Suprapubic skin (tissue), 4 donors: ENCODE measurements around the gene MS4A6A. TPM values are rescaled to one million over a fixed set of nuclear protein-coding genes. Genes with fewer than 3 reads are reported as not detected.
"Not testable (repeated sequence)": the region's sequence is repeated elsewhere in the genome, so short reads cannot be mapped to it uniquely, and the experiment has no call there.

Experiments
- DNase-seq, 2 donors: peaks; one replicate each; pipeline ENCODE4 v3.0.0-alpha.2; 2019; ENCODE audit warnings: low spot score in 2 of 2
- H3K27ac ChIP-seq: fragments of 200-600 bp; sonication (generic); one replicate; pipeline ENCODE4 v1.5.1; 2019
- H3K27me3 ChIP-seq: fragments of 200-600 bp; sonication (generic); one replicate; pipeline ENCODE4 v1.5.1; 2019
- H3K36me3 ChIP-seq: fragments of 200-600 bp; sonication (generic); one replicate; pipeline ENCODE4 v1.5.1; 2019
- H3K4me1 ChIP-seq: fragments of 200-600 bp; sonication (generic); one replicate; pipeline ENCODE4 v1.5.1; 2019
- H3K4me3 ChIP-seq: fragments of 200-600 bp; sonication (generic); one replicate; pipeline ENCODE4 v1.5.1; 2019; ENCODE audit warnings: mild to moderate bottlenecking
- H3K9me3 ChIP-seq: fragments of 200-600 bp; sonication (generic); one replicate; pipeline ENCODE4 v1.5.1; 2019
- EP300 ChIP-seq: sonication (generic); formaldehyde crosslinking; IDR thresholded peaks from one replicate; pipeline ENCODE4 v1.6.1; 2017; ENCODE audit warnings: antibody characterized with exemption
- POLR2A ChIP-seq, 2 donors: fragments of 450-650 bp; IDR thresholded peaks; one replicate each; pipeline ENCODE4 v1.6.1; 2017; ENCODE audit warnings: antibody characterized with exemption in 2 of 2, mild to moderate bottlenecking in 2 of 2, moderate library complexity in 2 of 2
- POLR2AphosphoS5 ChIP-seq, 3 donors: sonication (generic); formaldehyde crosslinking; IDR thresholded peaks; one replicate each; pipeline ENCODE4 v1.6.1; 2017; ENCODE audit warnings: antibody characterized with exemption in 3 of 3
- WGBS: methylation state at CpG from one replicate; pipeline ENCODE4 v1.1.5; 2018; 5-methylcytosine and 5-hydroxymethylcytosine counted together
- total RNA-seq, 4 donors: library from RNA; depleted of rRNA; stranded (reverse); fragments of >200 nt; gene quantifications; one replicate each; pipeline ENCODE4 v1.1.0, GENCODE V29; 2016
- TF ChIP-seq, protein P1 (sequence below), 2 donors: fragments of 200-600 bp in 1 of 2; fragments of 450-650 bp in 1 of 2; sonication (generic) in 1 of 2; IDR thresholded peaks; one replicate each; pipeline ENCODE4 v1.5.1; 2016 to 2019; ENCODE audit warnings: antibody characterized with exemption in 2 of 2, mild to moderate bottlenecking in 1 of 2, moderate library complexity in 1 of 2

The MS4A6A gene
- total RNA-seq, 4 donors from 2014 or later, result 6.9 to 13.4 (median 9.2) TPM

DNA sequence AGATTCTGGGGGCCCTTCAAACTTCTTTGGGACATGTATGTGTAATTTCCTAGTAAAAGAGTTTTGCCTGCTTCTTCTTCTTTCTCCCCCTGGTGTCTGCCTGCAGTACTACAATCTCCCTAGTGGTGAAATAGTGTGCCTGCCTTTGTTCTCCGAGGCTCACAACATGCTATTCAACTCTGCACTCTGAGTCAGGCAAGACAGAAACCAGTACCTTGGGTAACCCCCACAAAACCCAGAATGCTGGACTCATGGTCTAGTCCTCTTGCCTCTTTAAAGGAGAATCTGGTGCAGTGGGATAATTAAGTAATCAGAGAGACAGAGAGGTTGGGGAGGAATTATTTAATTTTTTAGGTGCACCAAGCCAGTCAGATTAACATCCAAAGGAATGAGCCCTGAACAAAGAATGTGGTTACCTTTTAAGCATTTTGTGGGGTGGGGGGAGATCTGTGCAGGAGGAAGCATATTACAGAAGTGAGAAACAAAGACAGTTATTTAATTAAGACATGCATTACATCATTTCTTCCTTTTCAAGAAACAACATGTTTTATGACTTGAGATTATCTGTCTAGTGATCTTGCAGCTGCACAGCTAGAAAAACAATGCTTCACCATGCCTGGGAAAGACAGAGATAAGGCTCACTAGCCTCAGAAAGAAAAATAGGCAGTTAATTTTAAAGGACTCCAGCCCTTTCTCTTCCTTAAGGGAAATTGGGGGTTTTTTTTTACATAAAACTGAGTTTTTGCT, 11.0 kb upstream of the MS4A6A start:
- no peak overlapping the region for H3K4me3 ChIP-seq
- no peak for DNase-seq
- TF ChIP-seq POLR2A (IDR thresholded peaks at IDR 0.05) (no peak), EP300 (no peak), POLR2AphosphoS5 (IDR thresholded peaks at IDR 0.05) (no peak)
- TF ChIP-seq, protein P1, sequence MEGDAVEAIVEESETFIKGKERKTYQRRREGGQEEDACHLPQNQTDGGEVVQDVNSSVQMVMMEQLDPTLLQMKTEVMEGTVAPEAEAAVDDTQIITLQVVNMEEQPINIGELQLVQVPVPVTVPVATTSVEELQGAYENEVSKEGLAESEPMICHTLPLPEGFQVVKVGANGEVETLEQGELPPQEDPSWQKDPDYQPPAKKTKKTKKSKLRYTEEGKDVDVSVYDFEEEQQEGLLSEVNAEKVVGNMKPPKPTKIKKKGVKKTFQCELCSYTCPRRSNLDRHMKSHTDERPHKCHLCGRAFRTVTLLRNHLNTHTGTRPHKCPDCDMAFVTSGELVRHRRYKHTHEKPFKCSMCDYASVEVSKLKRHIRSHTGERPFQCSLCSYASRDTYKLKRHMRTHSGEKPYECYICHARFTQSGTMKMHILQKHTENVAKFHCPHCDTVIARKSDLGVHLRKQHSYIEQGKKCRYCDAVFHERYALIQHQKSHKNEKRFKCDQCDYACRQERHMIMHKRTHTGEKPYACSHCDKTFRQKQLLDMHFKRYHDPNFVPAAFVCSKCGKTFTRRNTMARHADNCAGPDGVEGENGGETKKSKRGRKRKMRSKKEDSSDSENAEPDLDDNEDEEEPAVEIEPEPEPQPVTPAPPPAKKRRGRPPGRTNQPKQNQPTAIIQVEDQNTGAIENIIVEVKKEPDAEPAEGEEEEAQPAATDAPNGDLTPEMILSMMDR (IDR thresholded peaks at IDR 0.05), result peak; percentile 41 to 65
- H3K4me1 ChIP-seq, result no peaks in the 10 kb centered on the region
- peak overlapping the region; percentile 0 for H3K27ac ChIP-seq
- H3K27me3 ChIP-seq, result no peaks in the 10 kb centered on the region
- H3K36me3 ChIP-seq, result no peaks in the 10 kb centered on the region
- 17% methylated on average over 1 of the region's 1 CpG for WGBS
- no peaks in the 10 kb centered on the region for H3K9me3 ChIP-seq

DNA sequence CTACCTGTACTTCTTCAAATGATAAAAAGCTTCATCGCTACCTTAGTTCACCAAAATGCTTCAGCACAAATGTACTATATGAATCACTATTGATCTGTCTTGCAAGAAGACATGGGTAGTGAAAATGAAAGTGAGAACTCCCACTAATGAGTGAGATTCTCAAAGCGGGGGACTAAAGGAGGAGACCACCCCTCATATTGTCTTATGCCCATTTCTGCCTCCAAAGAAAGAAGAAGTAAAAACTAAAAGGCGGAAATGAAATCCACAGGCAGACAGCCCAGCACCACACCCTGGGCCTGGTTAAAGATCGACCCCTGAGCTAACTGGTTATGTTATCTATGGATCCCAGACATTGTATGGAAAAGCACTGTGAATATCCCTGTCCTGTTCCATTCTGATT, 9.7 kb upstream of the MS4A6A start:
- not testable (repeated sequence) for H3K4me3 ChIP-seq, H3K27me3 ChIP-seq, H3K4me1 ChIP-seq, H3K36me3 ChIP-seq, DNase-seq, H3K9me3 ChIP-seq, H3K27ac ChIP-seq
- 90% methylated on average over 4 of the region's 4 CpGs for WGBS

DNA sequence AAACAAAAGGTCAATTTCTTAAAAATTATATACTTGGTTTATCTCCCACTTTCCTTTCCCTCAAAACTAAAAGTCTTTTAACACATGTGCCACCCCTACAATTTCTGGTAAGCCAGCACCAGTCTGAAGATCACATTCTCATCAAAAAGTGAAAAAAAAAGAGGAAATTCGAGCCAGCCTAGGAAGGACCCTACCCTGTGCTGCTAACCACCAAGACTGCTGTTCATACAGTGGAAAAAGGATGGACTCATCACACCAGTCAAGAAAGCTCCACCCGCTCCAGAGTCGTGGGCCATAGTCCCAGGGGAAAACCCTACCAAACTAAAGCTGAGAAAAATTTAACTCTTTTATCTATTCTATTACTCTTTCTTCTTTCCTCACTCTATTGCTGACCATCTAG, 5.6 kb upstream of the MS4A6A start:
- H3K27me3 ChIP-seq, H3K27ac ChIP-seq: not testable (repeated sequence)
- WGBS, result 31% methylated on average over 3 of the region's 3 CpGs

DNA sequence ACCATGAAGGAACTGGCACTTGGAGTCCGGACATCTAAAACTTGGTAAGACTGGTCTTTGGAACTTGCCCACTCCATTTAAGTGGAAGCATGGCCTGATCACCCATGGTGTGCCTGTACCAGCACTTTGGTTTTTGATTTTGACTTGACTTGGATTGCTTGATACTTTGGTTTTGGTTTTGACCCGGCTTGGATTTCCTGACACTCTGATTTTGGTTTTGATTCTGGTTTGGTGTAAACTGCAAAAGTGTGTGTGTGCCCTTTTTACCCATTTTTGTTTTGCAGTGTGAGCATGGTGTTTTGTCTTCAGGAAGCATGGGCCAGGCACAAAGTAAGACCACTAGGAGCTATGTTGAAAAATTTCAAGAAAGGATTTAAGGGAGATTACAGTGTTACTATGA, 3.2 kb upstream of the MS4A6A start:
- not testable (repeated sequence) for H3K4me3 ChIP-seq, H3K9me3 ChIP-seq, H3K36me3 ChIP-seq, DNase-seq, H3K4me1 ChIP-seq, H3K27me3 ChIP-seq
- 87% methylated on average over 2 of the region's 2 CpGs for WGBS
- H3K27ac ChIP-seq, result peak overlapping the region; percentile 45

More for the DNA sequence above, 5.6 kb upstream of the MS4A6A start:
- H3K9me3 ChIP-seq, H3K4me1 ChIP-seq, H3K4me3 ChIP-seq, H3K36me3 ChIP-seq, DNase-seq: not testable (repeated sequence)

DNA sequence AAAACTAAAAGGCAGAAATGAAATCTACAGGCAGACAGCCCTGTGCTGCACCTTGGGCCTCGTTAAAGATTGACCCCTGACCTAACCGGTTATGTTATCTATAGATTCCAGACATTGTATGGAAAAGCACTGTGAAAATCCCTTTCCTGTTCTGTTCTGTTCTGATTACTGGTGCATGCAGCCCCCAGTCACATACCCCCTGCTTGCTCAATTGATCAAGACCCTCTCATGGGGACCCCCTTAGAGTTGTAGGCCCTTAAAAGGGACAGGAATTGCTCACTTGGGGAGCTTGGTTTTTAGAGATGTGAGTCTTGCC, 2.6 kb upstream of the MS4A6A start:
- H3K4me1 ChIP-seq, H3K4me3 ChIP-seq, H3K9me3 ChIP-seq, DNase-seq, H3K27me3 ChIP-seq, H3K36me3 ChIP-seq: not testable (repeated sequence)
- 70% methylated on average over 2 of the region's 2 CpGs for WGBS
- peak overlapping the region; percentile 45 for H3K27ac ChIP-seq

DNA sequence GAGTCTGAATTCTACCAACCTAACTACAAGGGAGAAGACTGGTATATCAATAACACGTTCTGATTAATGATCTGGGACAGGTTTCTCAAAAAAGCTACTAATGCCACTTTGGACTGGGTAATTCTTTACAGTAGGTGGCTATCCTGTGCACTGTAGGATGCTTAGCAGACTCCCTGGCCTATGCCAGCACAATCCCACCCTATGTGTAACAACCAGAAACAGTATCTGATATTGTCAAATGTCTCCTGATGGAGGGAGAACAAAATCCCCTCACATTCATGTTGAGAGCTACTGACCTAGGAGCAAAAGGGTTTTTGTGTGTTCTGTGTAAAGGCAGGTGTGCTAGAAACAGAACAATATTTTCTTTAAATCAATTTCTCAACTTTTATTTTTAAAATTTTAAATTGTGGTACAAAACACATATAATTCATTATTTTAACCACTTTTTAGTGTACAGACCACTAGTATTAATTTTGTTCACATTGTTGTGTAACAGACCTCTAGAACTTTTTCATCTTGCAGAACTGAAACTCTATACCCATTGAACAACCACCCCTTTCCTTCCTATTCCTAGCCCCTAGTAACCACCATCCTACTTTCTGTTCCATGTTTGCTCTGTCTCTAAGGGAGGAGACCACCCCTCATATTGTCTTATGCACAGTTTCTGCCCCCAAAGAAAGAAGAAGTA, 2.1 kb upstream of the MS4A6A start:
- Histone ChIP-seq H3K27me3 (no peaks in the 10 kb centered on the region), H3K9me3 (no peaks in the 10 kb centered on the region), H3K4me3 (no peak overlapping the region), H3K4me1 (no peaks in the 10 kb centered on the region), H3K27ac (no peak overlapping the region), H3K36me3 (no peaks in the 10 kb centered on the region)
- 52% methylated on average over 1 of the region's 1 CpG for WGBS
- no peak for DNase-seq
- TF ChIP-seq EP300 (no peak), POLR2A (IDR thresholded peaks at IDR 0.05) (no peak), POLR2AphosphoS5 (IDR thresholded peaks at IDR 0.05) (no peak)
- TF ChIP-seq, protein P1 (IDR thresholded peaks at IDR 0.05), result no peak

DNA sequence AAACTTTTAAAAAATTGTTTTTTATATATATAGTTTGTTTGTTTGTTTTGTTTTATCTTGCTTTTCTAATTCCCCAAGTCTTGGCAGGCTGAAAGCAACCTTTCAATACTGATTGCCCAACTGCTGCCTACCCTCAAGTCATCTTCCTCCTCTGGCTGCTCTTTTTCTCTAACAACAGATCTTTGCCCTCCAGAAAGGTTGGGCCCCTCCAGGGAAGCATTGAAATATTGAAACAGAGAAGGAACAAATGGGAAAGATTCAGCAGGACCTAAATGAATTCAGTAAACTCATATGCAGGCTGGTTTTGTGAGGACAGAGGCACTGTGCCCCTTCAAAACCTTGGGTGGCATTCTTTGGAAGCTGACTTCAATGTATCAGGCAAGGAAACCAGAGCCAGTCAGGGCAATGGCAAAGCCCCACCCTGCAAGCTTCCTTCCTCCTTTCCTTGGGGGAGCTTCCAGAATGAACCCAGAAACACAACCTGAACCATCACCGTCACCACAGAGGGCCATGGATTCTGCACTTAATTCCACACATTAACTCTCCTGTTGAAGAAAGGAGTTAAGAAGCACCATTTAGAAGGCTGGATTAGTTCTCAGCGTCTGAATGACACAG, 815 bp upstream of the MS4A6A start:
- Histone ChIP-seq H3K27ac (peak overlapping the region; percentile 61), H3K9me3 (no peaks in the 10 kb centered on the region), H3K4me1 (no peaks in the 10 kb centered on the region), H3K4me3 (no peak overlapping the region), H3K27me3 (no peaks in the 10 kb centered on the region), H3K36me3 (no peaks in the 10 kb centered on the region)
- no peak for DNase-seq
- TF ChIP-seq POLR2A (IDR thresholded peaks at IDR 0.05) (no peak), POLR2AphosphoS5 (IDR thresholded peaks at IDR 0.05) (no peak), EP300 (no peak)
- TF ChIP-seq, protein P1 (IDR thresholded peaks at IDR 0.05), result no peak
- 54% methylated on average over 2 of the region's 2 CpGs for WGBS
